ENCODE results near the gene TSPAN17.
A peak's percentile ranks its signal among the peaks of the same experiment; 100 is the strongest.

The TSPAN17 gene

GRCh38 chr5:176608937-176609723, 38.2 kb upstream of the TSPAN17 start:
- TF ChIP-seq ZFX (IDR thresholded peaks at IDR 0.05) = no peak
- TF ChIP-seq, protein P1, sequence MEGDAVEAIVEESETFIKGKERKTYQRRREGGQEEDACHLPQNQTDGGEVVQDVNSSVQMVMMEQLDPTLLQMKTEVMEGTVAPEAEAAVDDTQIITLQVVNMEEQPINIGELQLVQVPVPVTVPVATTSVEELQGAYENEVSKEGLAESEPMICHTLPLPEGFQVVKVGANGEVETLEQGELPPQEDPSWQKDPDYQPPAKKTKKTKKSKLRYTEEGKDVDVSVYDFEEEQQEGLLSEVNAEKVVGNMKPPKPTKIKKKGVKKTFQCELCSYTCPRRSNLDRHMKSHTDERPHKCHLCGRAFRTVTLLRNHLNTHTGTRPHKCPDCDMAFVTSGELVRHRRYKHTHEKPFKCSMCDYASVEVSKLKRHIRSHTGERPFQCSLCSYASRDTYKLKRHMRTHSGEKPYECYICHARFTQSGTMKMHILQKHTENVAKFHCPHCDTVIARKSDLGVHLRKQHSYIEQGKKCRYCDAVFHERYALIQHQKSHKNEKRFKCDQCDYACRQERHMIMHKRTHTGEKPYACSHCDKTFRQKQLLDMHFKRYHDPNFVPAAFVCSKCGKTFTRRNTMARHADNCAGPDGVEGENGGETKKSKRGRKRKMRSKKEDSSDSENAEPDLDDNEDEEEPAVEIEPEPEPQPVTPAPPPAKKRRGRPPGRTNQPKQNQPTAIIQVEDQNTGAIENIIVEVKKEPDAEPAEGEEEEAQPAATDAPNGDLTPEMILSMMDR (conservative IDR thresholded peaks at IDR 0.05) = no peak

DNA sequence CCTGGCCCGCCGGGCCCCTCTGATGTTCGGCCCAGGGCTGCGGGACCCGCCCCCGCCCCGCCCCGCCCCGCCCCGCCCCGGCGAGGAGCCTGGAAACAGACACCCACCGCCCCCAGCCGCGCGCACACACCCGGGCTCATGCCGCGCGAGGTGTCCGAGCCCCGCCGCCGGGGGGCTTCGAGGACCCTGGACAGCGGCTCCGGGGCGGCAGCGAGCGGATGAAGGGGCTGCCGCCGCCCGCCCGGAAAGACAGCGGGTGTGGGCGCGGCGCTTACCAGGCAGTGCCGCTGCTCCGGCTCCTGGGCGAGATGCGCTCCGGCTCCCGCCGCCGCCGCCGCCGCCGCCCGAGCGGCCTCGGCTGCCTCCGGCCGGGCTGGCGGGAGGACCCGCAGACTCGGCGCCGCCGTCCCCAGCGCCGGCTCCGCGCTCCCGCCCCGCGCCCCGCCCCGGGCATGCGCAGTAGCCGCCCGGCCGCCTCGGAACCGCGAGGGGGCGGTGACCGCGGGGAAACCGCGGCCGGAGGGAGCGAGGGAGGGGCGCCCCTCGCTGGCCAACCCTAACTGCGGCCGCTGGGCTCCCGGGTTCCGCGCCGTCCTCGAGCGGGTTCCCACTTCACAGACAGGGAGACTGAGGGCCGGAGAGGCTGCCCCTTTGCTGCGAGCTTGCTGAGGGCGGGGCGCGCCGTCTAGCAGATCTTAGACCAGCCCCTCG, 37.4 kb upstream of the TSPAN17 start, which contains the start of gene GPRIN1:
Gene GPRIN1, minus strand, starts transcription at position 433 of the 711 bp plus-strand sequence. CDS start 10,322 bp downstream, outside the sequence.
- H3K27ac ChIP-seq = peak within 1 kb of the TSS; percentile 69
- no peak for TF ChIP-seq ZFX (IDR thresholded peaks at IDR 0.05)
- TF ChIP-seq, protein P1 (conservative IDR thresholded peaks at IDR 0.05) = no peak

More at GRCh38 chr5:176608937-176609723, 38.2 kb upstream of the TSPAN17 start:
- peak overlapping the region; percentile 69 for H3K27ac ChIP-seq

GRCh38 chr5:176610435-176610773, 36.9 kb upstream of the TSPAN17 start:
- H3K27ac ChIP-seq = peak overlapping the region; percentile 69
- no peak for TF ChIP-seq ZFX (IDR thresholded peaks at IDR 0.05)
- TF ChIP-seq, protein P1 (conservative IDR thresholded peaks at IDR 0.05) = no peak

DNA sequence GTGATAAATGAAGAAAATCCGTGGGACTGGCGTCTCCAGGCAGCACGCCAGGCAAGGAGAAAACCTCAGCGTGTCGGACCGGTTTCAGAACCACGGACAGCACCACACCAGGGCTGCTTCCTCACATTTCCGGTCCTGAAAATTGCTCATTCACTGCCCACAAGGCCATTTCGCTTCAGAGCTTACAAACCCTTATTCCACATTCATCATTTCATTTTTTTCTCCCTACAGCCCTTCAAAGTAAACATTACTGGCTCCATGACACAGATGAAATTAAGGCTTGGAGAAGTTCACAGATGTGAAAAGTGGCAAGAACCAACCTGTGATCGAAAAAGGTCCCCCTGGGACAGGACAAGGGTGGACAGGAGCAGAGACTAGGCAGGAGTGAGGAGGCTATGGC, 35.8 kb upstream of the TSPAN17 start:
- no peak overlapping the region for H3K27ac ChIP-seq
- TF ChIP-seq, protein P1 (conservative IDR thresholded peaks at IDR 0.05) = no peak
- TF ChIP-seq ZFX (IDR thresholded peaks at IDR 0.05) = no peak

GRCh38 chr5:176612008-176612407, 35.3 kb upstream of the TSPAN17 start:
- H3K27ac ChIP-seq = no peak overlapping the region
- TF ChIP-seq ZFX (IDR thresholded peaks at IDR 0.05) = no peak
- TF ChIP-seq, protein P1 (conservative IDR thresholded peaks at IDR 0.05) = no peak

DNA sequence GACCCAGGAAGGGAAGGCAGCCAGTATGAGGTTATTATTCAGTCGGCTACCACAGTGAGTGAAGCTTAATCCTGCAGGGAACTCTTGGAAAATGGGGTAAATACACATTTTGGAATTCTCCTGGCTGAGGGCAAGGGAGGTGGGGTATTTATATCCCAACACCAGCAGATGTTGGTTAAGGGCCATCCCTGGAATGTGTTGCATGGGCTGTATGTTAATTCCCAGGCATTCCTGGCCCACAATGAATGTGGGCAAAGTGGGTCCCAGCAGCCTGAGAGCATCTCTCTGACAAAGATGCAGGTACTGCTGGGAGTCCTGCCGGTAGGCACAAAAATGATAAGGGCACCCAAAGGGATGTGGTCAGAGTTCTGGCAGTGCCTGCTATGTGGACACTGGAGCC, 34.4 kb upstream of the TSPAN17 start:
- no peak overlapping the region for H3K27ac ChIP-seq
- no peak for TF ChIP-seq ZFX (IDR thresholded peaks at IDR 0.05)
- TF ChIP-seq, protein P1 (conservative IDR thresholded peaks at IDR 0.05) = no peak
